ENCODE measurements around the gene C9orf50. TPM values are rescaled to one million over a fixed set of nuclear protein-coding genes. Genes with fewer than 3 reads are reported as not detected.
"Not testable (repeated sequence)": the region's sequence is repeated elsewhere in the genome, so short reads cannot be mapped to it uniquely, and the experiment has no call there.

Gene C9orf50, protein sequence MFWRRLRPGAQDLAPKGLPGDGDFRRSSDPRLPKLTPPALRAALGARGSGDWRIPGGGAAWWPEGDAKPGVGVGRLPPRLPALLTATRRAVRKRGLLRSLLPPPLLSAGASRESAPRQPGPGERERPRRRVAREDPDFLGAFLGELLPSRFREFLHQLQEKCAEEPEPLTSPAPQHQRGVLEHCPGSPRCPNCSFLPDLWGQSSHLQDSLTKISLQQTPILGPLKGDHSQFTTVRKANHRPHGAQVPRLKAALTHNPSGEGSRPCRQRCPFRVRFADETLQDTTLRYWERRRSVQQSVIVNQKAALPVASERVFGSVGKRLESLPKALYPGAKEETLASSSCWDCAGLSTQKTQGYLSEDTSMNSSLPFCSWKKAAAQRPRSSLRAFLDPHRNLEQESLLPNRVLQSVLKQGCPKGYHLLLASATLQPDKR
- not detected in 2 replicates for total RNA-seq (2014; rRNA removed; shearing (Covaris generic))

DNA sequence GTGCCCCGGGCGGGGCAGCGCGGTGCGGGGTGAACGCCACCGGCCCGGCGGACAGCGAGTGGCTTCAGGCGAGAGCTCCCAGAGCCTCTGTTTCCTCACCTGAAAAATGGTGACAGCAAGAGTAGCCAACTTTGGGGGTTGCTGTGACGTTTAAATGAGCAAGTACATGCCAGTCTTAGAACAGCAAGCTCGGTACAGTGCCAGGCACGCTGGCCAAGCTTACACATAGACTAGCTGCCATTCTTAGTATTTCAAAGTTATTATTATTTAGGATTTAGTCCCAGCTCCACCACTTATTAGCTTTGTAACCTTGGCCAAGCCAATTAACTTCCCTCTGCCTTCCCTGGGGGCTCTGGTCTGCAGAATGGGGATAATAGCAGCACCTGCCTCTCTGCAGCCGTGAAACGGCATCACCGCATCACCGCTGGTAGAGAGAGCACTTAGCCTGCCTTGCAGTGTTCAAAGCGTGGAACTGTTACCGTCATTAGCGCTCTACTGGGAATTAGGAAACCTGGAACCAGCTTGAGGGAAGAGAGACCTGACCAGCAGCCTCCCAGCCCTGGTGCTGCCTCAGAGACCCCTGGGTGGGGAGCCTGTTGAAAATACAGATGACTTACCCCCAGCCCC is at the start of gene C9orf50:
Gene C9orf50, minus strand, starts transcription at position 433 of the 627 bp plus-strand sequence. CDS start 527 bp downstream, outside the sequence.
- DNase-seq (ENCODE audit: low spot score) = no peak

DNA sequence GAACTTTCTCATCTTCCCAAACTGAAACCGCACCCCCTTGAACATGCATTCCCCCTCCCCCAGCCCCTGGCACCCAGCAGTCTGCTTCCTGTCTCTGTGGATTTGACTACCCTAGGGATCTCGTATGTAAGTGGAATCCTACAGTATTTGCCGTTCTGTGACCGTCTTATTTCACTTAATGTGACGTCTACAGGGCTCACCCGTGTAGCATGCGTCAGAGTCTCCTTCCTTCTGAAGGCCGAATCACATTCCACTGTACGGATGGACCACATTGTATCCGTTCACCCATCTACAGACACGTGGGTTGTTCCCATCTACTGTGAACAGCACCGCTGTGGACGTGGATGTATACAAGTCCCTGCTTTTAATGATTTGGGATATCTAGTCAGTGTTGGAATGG is 49.0 kb upstream of the C9orf50 start:
- DNase-seq (ENCODE audit: low spot score) = no peak

DNA sequence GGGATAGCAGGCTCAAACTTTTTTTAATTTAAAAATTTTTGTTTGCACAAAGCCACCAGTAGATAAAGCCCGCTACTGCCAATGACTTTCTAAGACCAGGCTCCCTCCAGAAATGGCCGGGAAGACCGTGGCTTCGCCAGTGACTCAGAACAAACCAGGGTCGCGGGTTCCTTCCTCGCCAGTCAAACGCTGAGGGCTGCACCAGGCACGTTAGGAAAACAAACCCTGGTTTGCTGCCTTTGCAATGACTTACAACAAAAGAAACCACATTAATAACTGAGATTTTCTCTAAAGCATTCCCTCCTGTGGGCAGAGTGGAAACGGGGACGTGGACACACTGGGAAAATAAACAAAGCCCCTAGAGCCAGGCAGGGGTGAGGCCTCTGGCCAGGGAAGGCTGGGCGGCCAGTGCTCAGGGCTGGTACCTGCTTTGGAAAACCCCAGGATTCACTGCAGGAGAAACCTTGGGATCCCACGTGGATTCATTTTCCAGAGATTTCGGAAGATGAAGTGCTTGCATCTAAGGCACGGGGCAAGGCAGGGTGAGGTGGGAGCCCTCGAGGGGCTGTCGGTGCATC is 48.3 kb upstream of the C9orf50 start:
- peak; percentile 57 for DNase-seq (ENCODE audit: low spot score)

DNA sequence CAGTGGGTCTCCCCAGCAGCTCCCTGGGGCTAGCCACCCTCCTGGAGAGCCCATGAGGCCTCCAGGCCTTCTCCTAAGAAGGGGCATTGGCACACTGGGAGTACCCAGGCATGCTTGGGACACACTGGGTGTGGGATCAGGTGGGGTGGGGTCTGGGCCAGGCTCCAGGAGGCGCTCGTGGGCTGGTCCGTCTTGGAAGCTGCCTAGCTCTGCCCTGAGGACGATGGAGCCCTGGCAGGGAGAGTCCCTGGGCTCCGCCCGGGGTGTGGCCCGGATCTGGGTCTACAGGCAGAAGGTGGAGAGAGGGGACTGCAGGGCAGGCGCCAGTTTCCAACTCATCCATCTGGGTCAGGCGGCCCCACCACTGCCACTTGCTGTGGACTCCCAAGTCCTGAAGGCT is 46.9 kb upstream of the C9orf50 start:
- DNase-seq (ENCODE audit: low spot score) = no peak

DNA sequence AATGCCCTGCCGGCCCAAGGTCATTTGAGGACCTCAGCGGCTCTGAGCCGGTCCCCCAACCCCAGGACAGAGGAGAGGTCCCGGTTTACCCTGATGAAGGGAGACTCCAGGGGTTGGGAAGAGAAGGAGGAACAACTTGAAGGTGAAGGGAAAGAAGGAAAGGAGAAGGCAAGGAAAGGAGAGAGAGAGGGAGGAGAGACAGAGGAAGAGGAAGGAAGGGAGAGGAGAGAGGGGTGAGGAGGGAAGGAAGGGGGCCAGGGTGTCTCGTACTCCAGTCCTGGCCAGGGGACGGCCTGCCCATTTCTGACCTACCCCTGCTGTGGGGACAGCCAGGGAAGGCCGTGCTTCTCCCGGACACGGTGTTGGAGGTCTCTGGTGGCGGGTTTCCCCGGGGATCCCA is 46.5 kb upstream of the C9orf50 start:
- DNase-seq (ENCODE audit: low spot score) = no peak

DNA sequence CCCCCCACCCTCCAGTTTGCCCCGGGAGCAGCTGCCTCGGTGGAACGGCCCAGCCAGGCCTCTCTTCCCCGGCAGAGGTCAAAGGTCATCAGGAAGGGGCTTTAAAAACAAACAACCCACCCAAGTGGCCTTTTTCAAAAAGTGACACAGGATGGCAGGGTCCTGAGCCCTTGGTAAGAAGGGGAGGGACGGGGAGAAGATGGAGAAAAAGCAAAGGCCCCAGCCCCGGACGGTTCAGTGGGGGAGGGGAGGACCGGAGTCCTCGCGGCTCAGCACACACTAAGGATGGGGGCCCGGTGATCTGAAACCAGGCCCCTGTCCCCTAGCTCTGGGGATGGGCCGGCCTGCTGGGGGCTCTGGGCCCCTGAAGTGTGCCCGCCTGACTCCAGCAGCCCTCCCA is 45.7 kb upstream of the C9orf50 start:
- no peak for DNase-seq (ENCODE audit: low spot score)

DNA sequence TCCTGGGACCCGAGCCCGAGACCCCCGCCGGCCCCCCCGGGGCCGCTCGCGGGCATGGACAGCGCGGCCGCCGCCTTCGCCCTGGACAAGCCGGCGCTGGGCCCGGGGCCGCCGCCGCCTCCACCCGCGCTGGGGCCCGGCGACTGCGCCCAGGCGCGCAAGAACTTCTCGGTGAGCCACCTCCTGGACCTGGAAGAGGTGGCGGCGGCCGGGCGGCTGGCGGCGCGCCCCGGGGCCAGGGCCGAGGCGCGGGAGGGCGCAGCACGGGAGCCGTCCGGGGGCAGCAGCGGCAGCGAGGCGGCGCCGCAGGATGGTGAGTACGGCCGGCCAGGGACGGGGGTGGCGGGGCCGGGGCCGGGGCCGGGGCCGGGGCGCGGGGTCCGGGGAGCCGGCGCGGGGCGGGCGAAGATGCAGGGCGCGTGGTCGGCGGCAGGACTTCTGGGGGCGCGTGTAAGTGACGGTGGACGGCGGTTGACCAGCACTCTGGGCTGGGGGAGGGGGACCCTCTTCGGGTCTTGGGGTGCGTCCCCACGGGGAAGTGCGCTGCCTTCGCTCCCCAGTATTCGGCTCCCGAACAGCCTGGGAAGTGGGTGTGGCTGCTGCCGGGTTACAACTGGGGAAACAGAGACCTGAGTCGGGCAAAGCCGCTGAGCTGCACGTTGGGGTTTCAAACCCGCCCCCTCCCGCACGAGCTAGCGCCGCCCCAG is 45.1 kb upstream of the C9orf50 start:
- DNase-seq (ENCODE audit: low spot score) = no peak

DNA sequence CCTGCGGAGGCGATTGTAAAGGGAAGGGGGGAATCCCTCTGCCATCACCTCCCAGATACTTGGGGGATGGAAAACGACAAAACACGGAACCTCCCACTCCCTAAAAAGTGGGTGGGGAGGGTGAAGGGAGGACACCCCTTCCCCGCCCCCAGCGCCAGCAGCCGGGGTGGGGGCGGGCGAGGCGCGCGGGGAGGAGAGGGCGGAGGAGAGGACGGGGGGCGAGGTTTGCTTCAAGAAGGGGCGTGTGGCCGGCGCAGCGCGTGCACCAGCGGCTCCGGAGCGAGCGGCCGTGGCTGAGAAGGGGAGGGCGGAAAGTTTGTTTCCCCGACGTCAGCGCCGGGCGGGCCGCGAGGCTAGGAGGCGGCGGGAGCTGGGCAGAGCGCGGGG is 44.5 kb upstream of the C9orf50 start, which contains the start of gene PRRX2:
Gene PRRX2, plus strand, starts transcription at position 259 of the 387 bp plus-strand sequence. CDS start 221 bp downstream, outside the sequence.
- no peak for DNase-seq (ENCODE audit: low spot score)

DNA sequence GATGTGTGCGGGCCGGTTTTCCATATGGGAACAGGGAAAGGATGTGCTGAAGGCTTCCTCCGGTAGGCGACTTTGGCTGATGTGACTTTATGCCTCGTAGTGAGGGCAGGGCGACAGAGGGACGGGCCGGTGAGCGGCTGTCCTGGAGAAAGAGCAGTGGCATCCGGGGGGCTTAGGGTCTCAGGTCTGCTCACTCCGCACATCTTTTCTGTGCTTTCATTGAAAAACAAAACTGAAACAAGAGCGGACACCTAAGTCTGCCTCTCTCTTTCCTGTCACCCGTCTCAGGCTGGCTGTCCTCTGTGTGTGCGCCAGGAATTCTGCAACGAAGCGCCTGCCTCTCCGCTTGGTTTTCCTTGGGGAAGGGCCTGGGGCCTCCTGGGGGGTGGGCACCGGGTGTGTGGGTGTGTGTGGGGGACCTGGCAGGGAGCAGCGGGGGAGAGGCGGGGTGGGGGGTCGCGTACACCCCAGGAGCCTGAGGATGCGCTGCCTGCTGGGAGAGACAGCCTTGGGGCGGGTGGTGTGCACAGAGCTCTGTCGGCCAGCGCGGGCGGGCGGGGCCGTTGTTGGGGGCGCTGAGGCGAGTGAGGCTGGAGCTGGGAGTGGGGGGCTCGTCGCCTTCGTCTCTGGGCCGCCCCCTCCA is 44.0 kb upstream of the C9orf50 start:
- no peak for DNase-seq (ENCODE audit: low spot score)

DNA sequence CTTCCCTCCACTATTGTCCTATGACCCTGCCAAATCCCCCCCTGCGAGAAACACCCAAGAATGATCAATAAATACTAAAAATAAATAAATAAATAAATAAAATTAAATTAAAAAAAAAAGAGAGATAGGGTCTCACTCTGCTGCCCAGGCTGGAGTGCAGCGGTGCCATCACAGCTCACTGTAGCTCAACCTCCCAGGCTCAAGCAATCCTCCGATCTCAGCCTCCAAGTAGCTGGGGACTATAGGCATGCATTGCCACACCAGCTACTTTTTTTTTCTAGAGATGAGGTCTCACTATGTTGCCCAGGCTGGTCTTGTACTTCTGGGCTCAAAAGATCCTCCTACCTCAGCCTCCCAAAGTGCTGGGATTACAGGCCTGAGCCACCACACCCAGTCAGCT is 41.3 kb upstream of the C9orf50 start:
- DNase-seq (ENCODE audit: low spot score) = not testable (repeated sequence)

DNA sequence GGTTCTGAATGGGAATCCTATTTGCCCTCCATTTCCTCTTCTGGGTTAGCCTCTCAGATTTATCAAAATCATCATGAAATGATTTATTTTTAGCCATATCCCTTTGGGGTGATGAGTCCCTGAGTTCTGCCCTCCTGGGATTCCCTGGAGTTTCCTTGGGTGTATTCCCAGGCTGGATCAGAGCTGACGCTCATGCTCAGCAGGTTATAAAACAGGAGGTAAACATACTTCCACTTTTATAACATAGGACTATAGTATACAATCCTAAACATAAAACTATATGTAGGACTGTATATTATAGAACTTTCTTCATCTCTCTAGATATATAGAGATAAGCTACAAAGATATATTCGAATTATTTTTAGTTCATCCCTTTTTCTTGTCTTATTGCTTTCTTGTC is 40.1 kb upstream of the C9orf50 start:
- no peak for DNase-seq (ENCODE audit: low spot score)

DNA sequence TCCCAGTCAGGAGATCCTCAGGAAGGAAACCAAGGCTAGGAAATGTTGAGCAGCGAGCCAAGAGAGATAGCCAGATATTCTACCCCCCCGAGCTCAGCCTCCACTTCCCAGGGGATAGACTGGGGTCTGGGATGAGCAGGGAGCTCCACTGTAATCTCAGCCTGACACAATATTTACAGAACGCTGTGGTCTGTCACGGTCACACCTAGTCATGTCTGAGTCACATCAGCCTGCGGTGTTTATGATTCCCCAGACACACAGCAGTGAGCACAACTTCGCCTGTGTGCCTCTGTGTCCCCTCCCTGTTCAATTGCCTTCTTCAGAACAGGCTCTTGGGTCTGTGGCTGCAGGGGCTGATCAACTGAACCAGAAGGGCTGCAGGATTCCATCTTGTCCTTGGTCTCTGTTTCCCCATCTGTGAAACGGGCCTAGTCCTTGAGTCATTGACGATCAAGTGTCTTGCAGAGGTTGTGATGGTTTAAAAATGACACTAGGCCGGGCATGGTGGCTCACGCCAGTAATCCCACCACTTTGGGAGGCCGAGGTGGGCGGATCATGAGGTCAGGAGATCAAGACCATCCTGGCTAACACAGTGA is 36.0 kb upstream of the C9orf50 start:
- peak; percentile 45 for DNase-seq (ENCODE audit: low spot score)

DNA sequence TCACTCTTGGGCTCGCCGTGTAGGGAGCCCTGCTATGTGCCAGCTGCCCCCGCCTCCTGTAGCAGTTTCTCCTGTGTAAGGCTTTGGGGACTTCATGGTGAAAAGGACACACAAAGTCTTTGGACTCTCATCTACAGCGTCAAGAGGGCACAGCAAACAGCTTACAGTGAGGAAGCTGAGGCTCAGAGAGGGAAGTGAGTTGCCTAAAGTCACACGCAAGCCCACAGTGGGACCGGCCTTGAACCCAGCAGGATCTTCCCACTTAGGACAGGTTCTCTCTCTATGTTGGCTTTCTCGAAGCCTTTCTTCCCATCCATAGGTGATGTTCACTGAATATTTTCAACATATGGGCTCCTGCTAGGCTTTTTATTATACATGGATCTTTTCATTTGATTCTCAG is 34.8 kb upstream of the C9orf50 start:
- no peak for DNase-seq (ENCODE audit: low spot score)

DNA sequence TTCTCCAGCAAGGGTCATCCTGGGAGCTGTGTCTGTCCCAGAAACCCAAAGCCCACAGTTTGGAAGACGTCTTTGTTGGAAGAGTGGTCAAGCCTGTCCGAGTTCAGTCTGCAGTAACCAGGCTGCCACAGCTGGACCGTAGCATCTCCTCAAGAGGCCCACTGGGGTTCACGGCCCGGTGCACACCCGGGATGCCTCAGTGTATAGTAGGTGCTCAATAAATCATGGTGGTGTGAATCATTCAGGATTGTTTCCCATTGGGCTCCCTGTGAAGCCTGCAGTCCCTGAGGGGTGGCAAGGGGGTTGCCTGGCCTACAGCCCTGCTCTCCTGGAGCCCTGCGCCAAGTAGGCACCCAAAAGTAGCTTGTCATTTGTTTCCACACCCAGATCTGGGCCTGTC is 34.3 kb upstream of the C9orf50 start:
- no peak for DNase-seq (ENCODE audit: low spot score)

DNA sequence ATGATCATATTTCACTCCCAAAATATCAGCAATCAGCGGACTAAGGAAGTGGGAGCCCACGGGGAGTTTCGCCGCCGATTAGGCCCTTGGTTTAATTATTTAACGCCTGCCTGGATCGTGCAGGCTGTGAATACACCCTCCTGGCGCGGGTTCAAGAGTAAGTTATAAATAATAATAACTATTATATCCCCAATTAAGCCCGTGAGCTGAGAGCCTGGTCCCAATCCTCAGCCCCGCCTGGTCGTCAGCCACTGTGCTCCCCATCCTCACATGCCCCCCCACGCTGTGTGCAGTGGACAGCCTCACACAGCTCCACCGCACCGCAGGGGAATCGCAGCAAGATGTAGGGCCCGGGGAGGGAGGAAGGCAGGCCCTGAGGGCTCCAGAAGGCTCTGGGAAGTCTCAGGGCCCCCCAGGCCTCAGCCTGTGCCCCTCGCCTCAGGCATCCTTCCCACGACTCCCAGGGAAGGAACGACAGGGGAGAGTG is 33.7 kb upstream of the C9orf50 start:
- no peak for DNase-seq (ENCODE audit: low spot score)

DNA sequence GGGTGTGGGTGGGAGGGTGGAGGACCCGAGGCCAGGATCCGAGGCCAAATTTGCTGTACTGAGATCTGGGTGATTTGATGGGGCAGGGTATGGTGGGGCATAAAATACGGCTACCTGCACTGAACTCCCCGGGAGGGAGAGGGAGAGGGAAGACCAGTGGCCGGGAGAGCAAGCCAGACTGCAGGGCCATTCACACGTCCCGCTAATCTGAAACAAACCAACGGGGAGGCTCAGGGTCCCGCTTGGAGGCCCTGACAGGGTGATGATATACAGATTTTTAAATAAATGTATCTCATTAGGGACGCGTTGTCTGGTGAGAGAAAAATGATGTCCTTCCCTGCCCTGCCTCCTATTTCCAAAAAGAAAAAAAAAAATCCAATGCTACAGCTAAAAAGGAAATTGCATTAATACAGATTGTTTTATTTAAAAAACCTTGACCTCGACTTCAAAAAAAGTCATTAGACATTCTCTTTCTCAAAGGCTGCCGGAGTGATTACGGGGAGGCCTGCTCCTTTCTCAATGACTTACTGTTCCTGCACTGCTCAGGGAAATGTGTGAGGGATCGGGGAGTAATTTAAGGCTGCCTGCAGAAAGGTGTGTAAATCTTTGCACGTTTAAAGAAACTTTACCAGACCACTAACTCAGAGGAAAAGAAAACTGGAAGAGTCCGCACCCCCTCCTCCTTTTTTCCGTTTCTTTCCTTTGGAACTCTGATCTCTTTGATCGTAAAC is 33.1 kb upstream of the C9orf50 start:
- DNase-seq (ENCODE audit: low spot score) = no peak

DNA sequence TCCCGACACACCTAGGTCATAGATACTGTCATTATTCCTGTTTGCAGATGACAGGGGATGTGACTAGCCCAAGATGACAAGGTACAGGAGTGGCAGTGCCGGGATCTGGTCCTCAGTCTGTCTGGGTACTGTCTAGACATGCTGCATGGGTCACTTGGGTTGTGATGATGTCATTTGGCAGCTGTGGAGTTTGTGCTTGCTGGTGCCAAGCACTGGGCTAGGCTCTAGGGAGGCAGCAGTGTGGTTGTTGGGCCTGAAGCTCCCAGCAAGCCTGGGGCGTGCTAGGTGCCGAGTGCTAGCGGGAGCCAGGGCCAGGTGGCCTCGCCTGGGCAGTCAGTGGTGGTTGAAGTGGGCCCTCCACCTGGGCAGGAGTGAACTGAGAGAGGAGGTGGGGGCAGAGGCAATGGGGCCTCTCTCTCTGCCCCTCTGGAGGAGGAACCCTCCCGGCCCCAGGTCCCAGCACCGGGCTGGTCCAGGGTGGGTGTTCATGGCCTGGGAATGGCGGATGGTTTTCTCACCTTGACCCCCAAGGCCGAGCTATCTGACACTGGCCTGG is 29.9 kb upstream of the C9orf50 start:
- no peak for DNase-seq (ENCODE audit: low spot score)

DNA sequence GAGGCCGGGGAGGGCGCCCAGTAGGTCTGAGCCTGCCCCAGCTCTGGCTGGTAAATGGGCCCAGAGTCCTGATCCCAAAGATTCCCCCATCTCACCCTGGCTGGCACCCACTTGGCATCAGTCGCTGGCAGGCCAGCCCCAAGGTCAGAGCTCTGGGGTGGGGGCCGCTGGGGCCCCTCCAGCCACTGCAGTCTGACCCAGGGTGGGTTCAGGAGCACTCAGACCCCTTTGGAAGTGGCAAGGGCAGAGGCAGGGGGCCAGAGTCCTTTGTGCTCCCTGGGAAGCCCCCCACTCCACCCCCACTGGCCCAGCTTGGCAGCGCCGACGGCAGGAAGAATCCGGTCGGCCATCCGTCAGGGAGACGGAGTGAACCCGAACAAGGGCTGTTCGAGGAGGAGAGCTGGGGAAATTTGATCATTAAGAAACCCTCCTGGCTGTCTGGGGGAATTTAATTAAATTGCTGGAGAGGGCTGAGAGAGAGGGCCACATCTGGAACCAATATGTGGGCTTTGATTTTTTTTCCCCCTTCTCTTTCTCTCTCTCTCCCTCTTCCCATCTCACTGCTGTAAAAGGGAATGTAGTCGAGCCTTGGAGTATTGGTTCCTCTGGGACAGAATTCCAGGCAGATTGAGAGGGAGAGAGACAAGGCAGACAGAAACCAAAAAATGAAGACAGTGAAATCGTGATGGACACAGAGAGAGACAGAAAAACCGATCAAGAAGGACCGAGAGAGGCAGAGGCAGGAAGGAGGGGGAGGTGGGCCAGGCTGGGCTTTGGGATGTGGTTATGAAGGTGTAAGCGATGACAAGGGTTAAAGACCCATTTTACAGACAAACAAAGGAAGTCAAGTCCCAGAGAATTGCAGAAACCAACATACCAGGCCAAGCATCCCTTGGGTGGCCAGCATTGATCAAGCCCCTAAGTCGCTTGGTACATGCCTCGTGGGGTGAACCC is 29.1 kb upstream of the C9orf50 start:
- no peak for DNase-seq (ENCODE audit: low spot score)

DNA sequence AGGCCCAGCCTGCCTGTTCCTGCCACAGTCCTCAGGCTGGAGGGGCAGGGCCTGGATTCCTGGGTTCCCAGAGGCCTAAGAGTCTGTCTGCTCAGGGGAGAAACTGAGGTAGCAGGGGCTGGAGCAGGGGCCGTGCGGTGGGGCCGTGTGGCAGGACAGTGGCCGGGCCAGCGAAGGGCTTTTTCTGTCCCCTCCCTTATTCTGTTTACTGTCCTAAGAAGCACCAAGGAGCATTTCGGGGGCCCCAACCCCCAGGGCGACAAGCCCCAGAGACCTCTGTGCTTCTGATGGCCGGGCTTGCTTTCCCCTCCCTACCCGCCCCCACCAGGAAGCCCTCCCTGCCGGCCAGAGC is 27.8 kb upstream of the C9orf50 start:
- DNase-seq (ENCODE audit: low spot score) = no peak
